ENCODE measurements around the gene NRG2. TPM values are rescaled to one million over a fixed set of nuclear protein-coding genes. Genes with fewer than 3 reads are reported as not detected.

Gene NRG2
- total and polyA plus RNA-seq, 2 of the 8 experiments (the other 6 are each of a cell fraction or from before 2014, with no cell fraction given), result 0.27 to 0.54 TPM

GRCh38 chr5:139960723-139961383 lies 82.2 kb downstream of the NRG2 start (continued):
- no peak for TF ChIP-seq SUZ12 (IDR thresholded peaks at IDR 0.05; ENCODE audit: low read length)
- TF ChIP-seq SRF (IDR thresholded peaks at IDR 0.05; ENCODE audit: low read depth, low read length), result no peak
- TF ChIP-seq RAD21 (IDR thresholded peaks at IDR 0.05 in 1 of 2, conservative IDR thresholded peaks at IDR 0.05 in 1 of 2; ENCODE audit: low read depth in 2 of 2, low read length in 2 of 2), result no peak
- no peak for TF ChIP-seq RNF2 (IDR thresholded peaks at IDR 0.05; ENCODE audit: borderline replicate concordance, low read depth, low read length, missing control alignments, poor library complexity, severe bottlenecking)
- no peak for TF ChIP-seq SP2 (IDR thresholded peaks at IDR 0.05; ENCODE audit: low read length)
- TF ChIP-seq TAF1 (IDR thresholded peaks at IDR 0.05; ENCODE audit: low read depth, low read length), result no peak
- no peak for TF ChIP-seq ATF3 (IDR thresholded peaks at IDR 0.05; ENCODE audit: insufficient read depth, low read depth, low read length)
- no peak for TF ChIP-seq CREB1 (IDR thresholded peaks at IDR 0.05)

Data from H1 (cell line).